Measurements from ENCODE around the gene PHC1. TPM values are rescaled to one million over a fixed set of nuclear protein-coding genes. Genes with fewer than 3 reads are reported as not detected.

PHC1 gene
- total RNA-seq, 1 donor from 2014 or later: 209 TPM

GRCh38 chr12:8909752-8910151 lies 4.6 kb upstream of the PHC1 start:
- H3K27ac Mint-ChIP-seq: no peak overlapping the region
- no peaks in the 10 kb centered on the region for H3K9me3 Mint-ChIP-seq (ENCODE audit: low read depth)
- H3K4me3 Mint-ChIP-seq (ENCODE audit: low read depth): no peak overlapping the region
- peaks cover 31% of the 10 kb centered on the region for H3K4me1 Mint-ChIP-seq (ENCODE audit: low read depth)
- TF ChIP-seq CTCF (IDR thresholded peaks at IDR 0.05; ENCODE audit: unreplicated experiment): no peak
- H3K36me3 Mint-ChIP-seq (ENCODE audit: insufficient read depth): no peaks in the 10 kb centered on the region
- no peaks in the 10 kb centered on the region for H3K27me3 Mint-ChIP-seq
- no peak for DNase-seq (ENCODE audit: low spot score, unreplicated experiment)

GRCh38 chr12:8911606-8912268 lies 2.6 kb upstream of the PHC1 start:
- Mint-ChIP-seq H3K27me3 (no peaks in the 10 kb centered on the region), H3K27ac (peak overlapping the region; percentile 21), H3K4me3 (ENCODE audit: low read depth) (no peak overlapping the region), H3K4me1 (ENCODE audit: low read depth) (peaks cover 29% of the 10 kb centered on the region), H3K36me3 (ENCODE audit: insufficient read depth) (no peaks in the 10 kb centered on the region), H3K9me3 (ENCODE audit: low read depth) (no peaks in the 10 kb centered on the region)
- TF ChIP-seq CTCF (IDR thresholded peaks at IDR 0.05; ENCODE audit: unreplicated experiment): no peak
- no peak for DNase-seq (ENCODE audit: low spot score, unreplicated experiment)

- peaks cover 29% of the 10 kb centered on the region for H3K4me1 Mint-ChIP-seq (ENCODE audit: low read depth)
- peak; percentile 56 for TF ChIP-seq CTCF (IDR thresholded peaks at IDR 0.05; ENCODE audit: unreplicated experiment)
- peak overlapping the region; percentile 97 for H3K27ac Mint-ChIP-seq
- no peak for DNase-seq (ENCODE audit: low spot score, unreplicated experiment)
- no peaks in the 10 kb centered on the region for H3K9me3 Mint-ChIP-seq (ENCODE audit: low read depth)
- no peaks in the 10 kb centered on the region for H3K27me3 Mint-ChIP-seq
- H3K4me3 Mint-ChIP-seq (ENCODE audit: low read depth): peak overlapping the region; percentile 95
- no peaks in the 10 kb centered on the region for H3K36me3 Mint-ChIP-seq (ENCODE audit: insufficient read depth)
Measured at GRCh38 chr12:8912914-8913313, 1.4 kb upstream of the PHC1 start.

GRCh38 chr12:8913702-8914032 lies 642 bp upstream of the PHC1 start:
- H3K4me1 Mint-ChIP-seq (ENCODE audit: low read depth): peaks cover 29% of the 10 kb centered on the region
- H3K27ac Mint-ChIP-seq: peak overlapping the region; percentile 97
- TF ChIP-seq CTCF (IDR thresholded peaks at IDR 0.05; ENCODE audit: unreplicated experiment): no peak
- H3K27me3 Mint-ChIP-seq: no peaks in the 10 kb centered on the region
- DNase-seq (ENCODE audit: low spot score, unreplicated experiment): no peak
- H3K4me3 Mint-ChIP-seq (ENCODE audit: low read depth): peak overlapping the region; percentile 95
- peaks cover 3% of the 10 kb centered on the region for H3K36me3 Mint-ChIP-seq (ENCODE audit: insufficient read depth)
- H3K9me3 Mint-ChIP-seq (ENCODE audit: low read depth): no peaks in the 10 kb centered on the region

- Mint-ChIP-seq H3K9me3 (ENCODE audit: low read depth) (no peaks in the 10 kb centered on the region), H3K36me3 (ENCODE audit: insufficient read depth) (peaks cover 7% of the 10 kb centered on the region), H3K4me1 (ENCODE audit: low read depth) (peaks cover 28% of the 10 kb centered on the region), H3K4me3 (ENCODE audit: low read depth) (no peak overlapping the region), H3K27ac (no peak overlapping the region), H3K27me3 (no peaks in the 10 kb centered on the region)
- DNase-seq (ENCODE audit: low spot score, unreplicated experiment): peak; percentile 69
- TF ChIP-seq CTCF (IDR thresholded peaks at IDR 0.05; ENCODE audit: unreplicated experiment): no peak
Measured at GRCh38 chr12:8914716-8915526, 612 bp downstream of the PHC1 start.
